DND-41 (cell line): ENCODE data around the gene PGM2L1.
A peak's percentile ranks its signal among the peaks of the same experiment; 100 is the strongest.

Source experiments
- ATAC-seq: fragments of 200-7000 bp; cut with Tn5 transposase; 3 replicates; pipeline ENCODE4 v1.9.1; 2021; ENCODE audit warnings: low read depth; ENCODE audit not compliant: insufficient read depth
- DNase-seq: peaks from one replicate; pipeline ENCODE4 v3.0.0-alpha.2; 2020
- H2AFZ ChIP-seq: 2 replicates; pipeline ENCODE4 v1.6.0; 2012; ENCODE audit warnings: low read depth, low read length
- H3K27ac ChIP-seq: 2 replicates; pipeline ENCODE4 v1.5.1; 2012; ENCODE audit warnings: low read length, inconsistent platforms
- H3K27me3 ChIP-seq: fragments of 200-600 bp; sonication (generic); 2 replicates; pipeline ENCODE4 v1.6.0; 2012; ENCODE audit warnings: low read length, mild to moderate bottlenecking, inconsistent platforms; ENCODE audit not compliant: insufficient read depth, poor library complexity
- H3K36me3 ChIP-seq: 2 replicates; pipeline ENCODE4 v1.5.1; 2012; ENCODE audit warnings: low read length, inconsistent platforms; ENCODE audit not compliant: insufficient read depth
- H3K4me1 ChIP-seq: 2 replicates; pipeline ENCODE4 v1.5.1; 2012; ENCODE audit warnings: mild to moderate bottlenecking, low read length; ENCODE audit not compliant: insufficient read depth
- H3K4me2 ChIP-seq: 2 replicates; pipeline ENCODE4 v1.6.0; 2012; ENCODE audit warnings: mild to moderate bottlenecking, moderate library complexity, low read length, inconsistent platforms; ENCODE audit not compliant: insufficient read depth
- H3K4me3 ChIP-seq, 2 experiments: fragments of 200-600 bp in 1 of 2; shearing (Covaris generic) in 1 of 2; 2 replicates each; pipeline ENCODE4 v1.5.1; 2012 to 2016; ENCODE audit warnings: inconsistent platforms in 2 of 2, low read length in 2 of 2, mild to moderate bottlenecking in 2 of 2, low read depth in 1 of 2, moderate library complexity in 1 of 2
- H3K79me2 ChIP-seq: 2 replicates; pipeline ENCODE4 v1.6.0; 2012; ENCODE audit warnings: low read length, inconsistent platforms; ENCODE audit not compliant: insufficient read depth
- H3K9ac ChIP-seq: 2 replicates; pipeline ENCODE4 v1.6.0; 2012; ENCODE audit warnings: low read depth, mild to moderate bottlenecking, inconsistent platforms, low read length, moderate library complexity
- H3K9me3 ChIP-seq: 2 replicates; pipeline ENCODE4 v1.5.1; 2012; ENCODE audit warnings: low read length, moderate library complexity, mild to moderate bottlenecking, inconsistent platforms; ENCODE audit not compliant: insufficient read depth, severe bottlenecking
- H4K20me1 ChIP-seq: 2 replicates; pipeline ENCODE4 v1.6.0; 2012; ENCODE audit warnings: low read length; ENCODE audit not compliant: insufficient read depth
- EZH2 ChIP-seq: IDR thresholded peaks from 3 replicates; pipeline ENCODE4 v1.6.1; 2012; ENCODE audit warnings: borderline replicate concordance, low read depth, mild to moderate bottlenecking, moderate library complexity, low read length, inconsistent platforms; ENCODE audit not compliant: severe bottlenecking
- TF ChIP-seq, protein P1 (sequence below): IDR thresholded peaks from 2 replicates; pipeline ENCODE4 v1.5.1; 2012; ENCODE audit warnings: borderline replicate concordance, low read length, moderate library complexity, mild to moderate bottlenecking; ENCODE audit not compliant: poor library complexity, severe bottlenecking; ENCODE audit errors: extremely low read depth

PGM2L1 gene

GRCh38 chr11:74398244-74399159, at the start of gene PGM2L1:
TSS of gene PGM2L1 (minus strand) at chr11:74398433. CDS start at chr11:74398161, 272 bp downstream.
- no peaks in the 10 kb centered on the region for H3K9me3 ChIP-seq

GRCh38 chr11:74447720-74448119, 49.5 kb upstream of the PGM2L1 start:
- H3K27ac ChIP-seq: no peak overlapping the region
- no peak overlapping the region for H3K9ac ChIP-seq
- H3K4me2 ChIP-seq: no peak overlapping the region
- no peak for DNase-seq
- H3K4me3 ChIP-seq: no peak overlapping the region
- H3K4me1 ChIP-seq: no peaks in the 10 kb centered on the region
- H4K20me1 ChIP-seq: no peaks in the 10 kb centered on the region
- peaks cover 11% of the 10 kb centered on the region for H3K27me3 ChIP-seq
- no peak for ATAC-seq
- no peaks in the 10 kb centered on the region for H3K36me3 ChIP-seq
- TF ChIP-seq EZH2: no peak
- TF ChIP-seq, protein P1, sequence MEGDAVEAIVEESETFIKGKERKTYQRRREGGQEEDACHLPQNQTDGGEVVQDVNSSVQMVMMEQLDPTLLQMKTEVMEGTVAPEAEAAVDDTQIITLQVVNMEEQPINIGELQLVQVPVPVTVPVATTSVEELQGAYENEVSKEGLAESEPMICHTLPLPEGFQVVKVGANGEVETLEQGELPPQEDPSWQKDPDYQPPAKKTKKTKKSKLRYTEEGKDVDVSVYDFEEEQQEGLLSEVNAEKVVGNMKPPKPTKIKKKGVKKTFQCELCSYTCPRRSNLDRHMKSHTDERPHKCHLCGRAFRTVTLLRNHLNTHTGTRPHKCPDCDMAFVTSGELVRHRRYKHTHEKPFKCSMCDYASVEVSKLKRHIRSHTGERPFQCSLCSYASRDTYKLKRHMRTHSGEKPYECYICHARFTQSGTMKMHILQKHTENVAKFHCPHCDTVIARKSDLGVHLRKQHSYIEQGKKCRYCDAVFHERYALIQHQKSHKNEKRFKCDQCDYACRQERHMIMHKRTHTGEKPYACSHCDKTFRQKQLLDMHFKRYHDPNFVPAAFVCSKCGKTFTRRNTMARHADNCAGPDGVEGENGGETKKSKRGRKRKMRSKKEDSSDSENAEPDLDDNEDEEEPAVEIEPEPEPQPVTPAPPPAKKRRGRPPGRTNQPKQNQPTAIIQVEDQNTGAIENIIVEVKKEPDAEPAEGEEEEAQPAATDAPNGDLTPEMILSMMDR: no peak
- H2AFZ ChIP-seq: no peak overlapping the region
- H3K79me2 ChIP-seq: no peaks in the 10 kb centered on the region
- H3K9me3 ChIP-seq: no peaks in the 10 kb centered on the region

More at GRCh38 chr11:74398244-74399159, at the start of gene PGM2L1:
- H4K20me1 ChIP-seq: no peaks in the 10 kb centered on the region
- DNase-seq (peak; percentile 95), ATAC-seq (peak; percentile 92)
- peak within 1 kb of the TSS; percentile 92 for H3K27ac ChIP-seq
- peak within 1 kb of the TSS; percentile 78 for H3K4me3 ChIP-seq
- no peaks in the 10 kb centered on the region for H3K79me2 ChIP-seq
- TF ChIP-seq EZH2: no peak
- TF ChIP-seq, protein P1: no peak
- H3K4me2 ChIP-seq: peak within 1 kb of the TSS; percentile 100
- peak within 1 kb of the TSS; percentile 98 for H2AFZ ChIP-seq
- peak within 1 kb of the TSS; percentile 78 for H3K9ac ChIP-seq
- H3K36me3 ChIP-seq: no peaks in the 10 kb centered on the region; the same call in 1 of the 2 replicates
- H3K27me3 ChIP-seq: no peaks in the 10 kb centered on the region
- H3K4me1 ChIP-seq: peaks cover 23% of the 10 kb centered on the region

- Histone ChIP-seq H3K79me2 (no peaks in the 10 kb centered on the region), H3K4me2 (no peak overlapping the region), H3K9me3 (no peaks in the 10 kb centered on the region), H3K4me3 (no peak overlapping the region), H3K9ac (no peak overlapping the region), H2AFZ (no peak overlapping the region), H3K36me3 (no peaks in the 10 kb centered on the region), H3K27me3 (peaks cover 11% of the 10 kb centered on the region), H3K4me1 (no peaks in the 10 kb centered on the region), H4K20me1 (no peaks in the 10 kb centered on the region), H3K27ac (no peak overlapping the region)
- ATAC-seq (no peak), DNase-seq (no peak)
- TF ChIP-seq EZH2: no peak
- TF ChIP-seq, protein P1: no peak
Measured at GRCh38 chr11:74446532-74446938, 48.3 kb upstream of the PGM2L1 start.
